ENCODE data around the gene FGD6. TPM values are rescaled to one million over a fixed set of nuclear protein-coding genes. Genes with fewer than 3 reads are reported as not detected.

FGD6 gene
- total RNA-seq, 6 experiments from 2014 or later: 3.5 to 7.8 (median 5.1) TPM

- no peak for DNase-seq
- Histone ChIP-seq H3K27me3 (no peaks in the 10 kb centered on the region), H3K4me3 (no peak overlapping the region), H3K36me3 (no peaks in the 10 kb centered on the region), H3K4me1 (peaks cover 0 to 19% (median 0%) of the 10 kb centered on the region in 4 donors), H3K9me3 (no peaks in the 10 kb centered on the region), H3K27ac (peak overlapping the region in 1 of 3 donors; percentile 35)
- 33% methylated on average over 1 of the region's 1 CpG for WGBS (ENCODE audit: insufficient coverage, low coverage, low lambda C conversion rate, missing lambda C conversion rate)
- TF ChIP-seq, protein P1, sequence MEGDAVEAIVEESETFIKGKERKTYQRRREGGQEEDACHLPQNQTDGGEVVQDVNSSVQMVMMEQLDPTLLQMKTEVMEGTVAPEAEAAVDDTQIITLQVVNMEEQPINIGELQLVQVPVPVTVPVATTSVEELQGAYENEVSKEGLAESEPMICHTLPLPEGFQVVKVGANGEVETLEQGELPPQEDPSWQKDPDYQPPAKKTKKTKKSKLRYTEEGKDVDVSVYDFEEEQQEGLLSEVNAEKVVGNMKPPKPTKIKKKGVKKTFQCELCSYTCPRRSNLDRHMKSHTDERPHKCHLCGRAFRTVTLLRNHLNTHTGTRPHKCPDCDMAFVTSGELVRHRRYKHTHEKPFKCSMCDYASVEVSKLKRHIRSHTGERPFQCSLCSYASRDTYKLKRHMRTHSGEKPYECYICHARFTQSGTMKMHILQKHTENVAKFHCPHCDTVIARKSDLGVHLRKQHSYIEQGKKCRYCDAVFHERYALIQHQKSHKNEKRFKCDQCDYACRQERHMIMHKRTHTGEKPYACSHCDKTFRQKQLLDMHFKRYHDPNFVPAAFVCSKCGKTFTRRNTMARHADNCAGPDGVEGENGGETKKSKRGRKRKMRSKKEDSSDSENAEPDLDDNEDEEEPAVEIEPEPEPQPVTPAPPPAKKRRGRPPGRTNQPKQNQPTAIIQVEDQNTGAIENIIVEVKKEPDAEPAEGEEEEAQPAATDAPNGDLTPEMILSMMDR (IDR thresholded peaks at IDR 0.05): no peak
- TF ChIP-seq POLR2A (IDR thresholded peaks at IDR 0.05): no peak
- peak; percentile 86 to 91 (median 90) for ATAC-seq
- intact Hi-C loops (cut with DNase I): no loop called here
These were observed 26.1 kb downstream of the FGD6 start for GRCh38 chr12:95191060-95191696.

GRCh38 chr12:95187865-95188415, 29.3 kb downstream of the FGD6 start:
- Histone ChIP-seq H3K36me3 (no peaks in the 10 kb centered on the region), H3K9me3 (no peaks in the 10 kb centered on the region), H3K27me3 (no peaks in the 10 kb centered on the region), H3K27ac (no peak overlapping the region), H3K4me1 (peaks cover 0 to 19% (median 0%) of the 10 kb centered on the region in 4 donors), H3K4me3 (no peak overlapping the region)
- peak in 1 of 4 donors; percentile 19 for ATAC-seq
- DNase-seq: no peak
- intact Hi-C loops (cut with DNase I): no loop called here
- 22% methylated on average over 5 of the region's 5 CpGs for WGBS (ENCODE audit: insufficient coverage, low coverage, low lambda C conversion rate, missing lambda C conversion rate)
- no peak for TF ChIP-seq POLR2A (IDR thresholded peaks at IDR 0.05)
- TF ChIP-seq, protein P1 (IDR thresholded peaks at IDR 0.05): no peak

DNA sequence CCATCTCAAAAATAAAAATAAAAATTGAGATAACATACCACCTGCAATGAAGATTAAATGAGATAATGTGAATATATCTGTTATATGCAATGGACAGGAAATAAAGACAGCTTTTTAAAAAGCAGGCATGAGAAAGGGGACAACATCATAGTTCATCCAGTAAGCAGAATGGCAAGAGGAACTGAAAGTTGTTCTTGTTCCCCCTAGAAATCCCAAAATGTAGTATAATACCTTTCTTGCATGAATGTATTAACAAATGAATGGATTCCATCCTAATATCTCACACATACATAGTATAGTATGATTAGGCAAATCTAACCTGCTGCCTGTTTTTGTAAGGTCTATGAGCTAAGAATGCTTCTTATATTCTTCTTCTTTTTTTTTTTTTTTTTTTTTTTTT, 31.4 kb downstream of the FGD6 start:
- Histone ChIP-seq H3K9me3 (no peaks in the 10 kb centered on the region), H3K27ac (no peak overlapping the region), H3K36me3 (no peaks in the 10 kb centered on the region), H3K4me3 (no peak overlapping the region), H3K27me3 (no peaks in the 10 kb centered on the region), H3K4me1 (peaks cover 0 to 11% (median 0%) of the 10 kb centered on the region in 4 donors)
- ATAC-seq (peak in 1 of 4 donors; percentile 35), DNase-seq (no peak)
- intact Hi-C loops (cut with DNase I): no loop called here
- TF ChIP-seq, protein P1 (IDR thresholded peaks at IDR 0.05): no peak
- TF ChIP-seq POLR2A (IDR thresholded peaks at IDR 0.05): no peak

GRCh38 chr12:95185072-95185471, 32.2 kb downstream of the FGD6 start:
- WGBS (ENCODE audit: insufficient coverage, low coverage, low lambda C conversion rate, missing lambda C conversion rate): 71% methylated on average over 8 of the region's 8 CpGs
- no peak for DNase-seq
- peak in 1 of 4 donors; percentile 11 for ATAC-seq
- TF ChIP-seq, protein P1 (IDR thresholded peaks at IDR 0.05): no peak
- no peak for TF ChIP-seq POLR2A (IDR thresholded peaks at IDR 0.05)
- no peaks in the 10 kb centered on the region for H3K36me3 ChIP-seq
- H3K4me1 ChIP-seq: peaks cover 0 to 8% (median 0%) of the 10 kb centered on the region in 4 donors
- no peak overlapping the region for H3K27ac ChIP-seq
- no peak overlapping the region for H3K4me3 ChIP-seq
- no peaks in the 10 kb centered on the region for H3K27me3 ChIP-seq
- intact Hi-C loops (cut with DNase I): no loop called here
- no peaks in the 10 kb centered on the region for H3K9me3 ChIP-seq

All from right lobe of liver (tissue), 6 donors.